ENCODE results near the gene HNRNPUL1.
A peak's percentile ranks its signal among the peaks of the same experiment; 100 is the strongest.

HNRNPUL1 gene

DNA sequence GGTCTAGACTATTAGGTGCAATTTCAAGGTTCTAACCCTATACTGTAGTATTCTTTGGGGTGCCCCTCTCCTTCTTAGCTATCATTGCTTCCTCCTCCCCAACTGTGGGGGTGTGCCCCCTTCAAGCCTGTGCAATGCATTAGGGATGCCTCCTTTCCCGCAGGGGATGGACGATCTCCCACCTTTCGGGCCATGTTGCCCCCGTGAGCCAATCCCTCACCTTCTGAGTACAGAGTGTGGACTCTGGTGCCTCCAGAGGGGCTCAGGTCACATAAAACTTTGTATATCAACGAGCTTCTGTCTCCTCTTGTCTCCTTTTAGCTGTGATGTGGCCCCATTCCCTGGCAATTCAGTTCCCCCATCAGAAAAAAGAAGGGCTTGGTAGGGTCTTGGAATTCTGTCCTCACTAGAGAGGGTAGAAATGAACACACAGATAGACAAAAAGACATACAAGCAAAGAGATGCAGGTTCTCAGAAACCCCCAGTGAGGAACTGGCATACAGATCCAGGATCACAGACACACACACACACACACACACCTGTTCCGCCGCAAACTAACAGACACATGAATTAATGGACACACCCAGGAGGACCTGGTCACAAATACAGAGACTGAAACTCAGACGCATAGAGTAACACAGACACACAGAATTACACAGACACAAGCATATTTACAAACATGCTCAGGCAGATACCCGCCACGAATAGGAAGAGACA lies 2.5 kb upstream of the HNRNPUL1 start:
- Histone ChIP-seq H3K36me3 (ENCODE audit: insufficient read depth, low read length) (peaks cover 41% of the 10 kb centered on the region), H3K9me3 (ENCODE audit: insufficient read depth, low read depth, low read length) (no peaks in the 10 kb centered on the region), H3K9ac (ENCODE audit: low read depth, low read length) (peak overlapping the region; percentile 56; the same call in 1 of the 2 replicates), H3K27me3 (ENCODE audit: insufficient read depth, low read length) (no peaks in the 10 kb centered on the region), H3K4me3 (ENCODE audit: low read length) (peak overlapping the region; percentile 96), H3K27ac (ENCODE audit: low read depth, low read length) (no peak overlapping the region; the same call in 1 of the 2 replicates), H3K4me1 (ENCODE audit: insufficient read depth, low read length) (peaks cover 9% of the 10 kb centered on the region)
- 83% methylated on average over 10 of the region's 10 CpGs for WGBS

DNA sequence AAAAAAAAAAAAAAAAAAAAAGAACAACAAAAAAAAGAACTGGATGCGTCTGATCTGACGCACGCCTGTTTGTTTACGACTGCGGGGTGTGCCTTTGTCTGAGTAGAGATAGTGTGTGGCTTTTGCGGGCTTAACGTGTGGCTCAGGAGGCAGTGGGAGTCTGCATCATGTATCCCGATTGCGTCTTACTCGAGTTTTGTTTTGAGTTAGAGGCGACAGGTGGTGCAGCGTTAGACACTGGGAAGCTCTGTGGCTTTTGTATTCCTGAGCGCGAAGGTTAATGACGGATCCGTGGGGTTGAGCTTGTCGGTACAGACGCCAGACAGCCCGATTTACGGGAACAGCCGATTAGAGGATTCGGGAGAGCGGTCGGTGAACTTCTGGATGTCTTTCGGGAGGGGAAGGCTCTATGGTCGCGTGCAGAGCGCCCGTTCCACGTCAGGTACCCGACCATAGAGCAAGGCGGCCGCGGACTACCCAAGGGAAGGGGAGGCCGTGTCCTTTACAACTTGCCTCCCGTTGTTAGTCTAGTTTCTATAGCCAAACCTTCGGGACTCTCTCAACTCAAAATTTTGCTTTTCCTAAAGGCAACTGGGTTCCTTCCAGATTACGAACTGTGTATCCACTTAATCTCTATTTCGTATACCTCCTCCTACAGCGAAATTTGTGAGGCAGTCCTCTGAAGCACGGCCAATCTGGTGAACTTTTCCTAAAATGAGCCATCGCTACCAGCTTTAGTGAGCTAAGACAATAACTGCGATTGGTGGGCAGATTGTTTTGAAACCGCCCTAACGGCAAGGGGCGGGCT lies 926 bp upstream of the HNRNPUL1 start:
- H3K4me3 ChIP-seq (ENCODE audit: low read length) = peak overlapping the region; percentile 96
- peaks cover 41% of the 10 kb centered on the region for H3K36me3 ChIP-seq (ENCODE audit: insufficient read depth, low read length)
- WGBS = under 1% methylated on average over 46 of the region's 46 CpGs
- H3K27me3 ChIP-seq (ENCODE audit: insufficient read depth, low read length) = no peaks in the 10 kb centered on the region
- peak overlapping the region; percentile 93 for H3K27ac ChIP-seq (ENCODE audit: low read depth, low read length)
- peaks cover 12% of the 10 kb centered on the region for H3K4me1 ChIP-seq (ENCODE audit: insufficient read depth, low read length)
- no peaks in the 10 kb centered on the region for H3K9me3 ChIP-seq (ENCODE audit: insufficient read depth, low read depth, low read length)
- peak overlapping the region; percentile 92 for H3K9ac ChIP-seq (ENCODE audit: low read depth, low read length)

DNA sequence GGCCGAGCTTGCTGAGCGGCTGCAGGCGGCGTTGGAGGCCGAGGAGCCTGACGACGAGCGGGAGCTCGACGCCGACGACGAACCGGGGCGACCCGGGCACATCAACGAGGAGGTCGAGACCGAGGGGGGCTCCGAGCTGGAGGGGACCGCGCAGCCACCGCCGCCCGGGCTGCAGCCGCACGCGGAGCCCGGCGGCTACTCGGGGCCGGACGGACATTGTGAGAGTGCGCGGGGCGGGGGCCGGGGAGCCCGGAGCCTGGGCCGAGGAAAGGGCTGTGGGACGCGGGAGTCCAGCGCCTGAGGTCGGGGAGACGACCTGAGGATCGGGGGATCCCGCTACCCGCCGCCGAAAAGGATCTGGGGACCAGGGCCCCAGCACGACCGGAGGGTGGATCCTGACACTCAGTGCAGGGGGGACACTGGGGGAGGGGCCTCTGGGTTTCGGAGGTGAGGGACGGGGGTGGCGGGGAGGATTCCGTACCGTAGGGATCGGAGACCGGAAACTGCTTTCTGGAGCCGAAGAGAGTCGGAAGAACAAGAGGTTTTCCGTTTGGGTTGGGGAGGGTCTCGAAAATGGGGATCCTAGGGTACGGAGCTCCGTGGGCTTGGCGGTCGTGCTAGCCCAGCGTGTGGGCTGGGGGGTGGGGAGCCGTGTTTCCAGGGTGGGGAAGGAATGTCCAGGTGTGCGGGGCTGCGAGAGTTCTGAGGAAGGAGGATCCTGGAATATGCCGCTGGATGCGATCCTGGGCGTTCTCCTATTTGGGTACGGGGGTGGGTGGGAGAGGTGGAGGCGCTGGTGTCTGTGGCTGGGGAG lies 616 bp downstream of the HNRNPUL1 start:
- Histone ChIP-seq H3K27ac (ENCODE audit: low read depth, low read length) (peak overlapping the region; percentile 100), H3K27me3 (ENCODE audit: insufficient read depth, low read length) (no peaks in the 10 kb centered on the region), H3K36me3 (ENCODE audit: insufficient read depth, low read length) (peaks cover 41% of the 10 kb centered on the region), H3K4me3 (ENCODE audit: low read length) (peak overlapping the region; percentile 96), H3K9ac (ENCODE audit: low read depth, low read length) (peak overlapping the region; percentile 100), H3K9me3 (ENCODE audit: insufficient read depth, low read depth, low read length) (no peaks in the 10 kb centered on the region), H3K4me1 (ENCODE audit: insufficient read depth, low read length) (peaks cover 12% of the 10 kb centered on the region)
- WGBS = under 1% methylated on average over 75 of the region's 75 CpGs

DNA sequence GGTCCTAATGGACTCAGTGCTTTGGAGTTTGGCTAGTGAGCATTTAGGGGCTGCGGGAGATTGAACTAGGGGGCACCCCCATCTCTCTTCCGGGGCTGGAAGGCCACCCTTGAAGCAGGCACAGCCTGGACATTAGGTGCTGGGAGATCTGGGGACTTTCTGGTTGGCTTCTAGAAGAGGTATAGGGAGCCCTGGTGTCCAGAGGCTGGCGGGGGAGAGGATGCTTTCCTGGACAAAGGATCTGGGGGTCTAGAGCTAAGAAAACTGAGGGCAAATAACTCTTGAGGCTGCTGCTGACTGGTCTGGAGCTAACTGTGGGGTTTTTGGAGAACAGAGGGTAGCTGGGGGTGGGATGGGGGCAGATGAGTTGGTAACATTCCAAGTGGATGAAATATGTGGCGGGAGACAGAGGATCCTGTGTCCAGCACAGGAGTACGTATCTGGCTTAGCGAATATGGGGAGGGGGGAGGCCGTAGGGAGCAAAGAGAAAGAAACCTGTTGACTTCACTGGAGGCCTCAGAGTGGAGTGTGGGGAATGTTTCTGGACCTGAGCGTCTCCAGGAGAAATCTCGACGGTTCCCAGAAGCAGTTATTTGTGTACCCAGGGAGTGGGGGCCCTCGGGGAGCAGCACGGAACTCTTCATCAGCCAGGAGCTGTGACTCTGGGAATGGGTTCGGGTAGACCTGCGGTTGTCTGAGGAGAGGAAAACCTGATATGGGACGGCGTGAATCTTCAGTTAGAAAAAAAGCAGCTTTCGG lies 1.4 kb downstream of the HNRNPUL1 start:
- peak overlapping the region; percentile 96 for H3K4me3 ChIP-seq (ENCODE audit: low read length)
- H3K9ac ChIP-seq (ENCODE audit: low read depth, low read length) = peak overlapping the region; percentile 100
- no peaks in the 10 kb centered on the region for H3K9me3 ChIP-seq (ENCODE audit: insufficient read depth, low read depth, low read length)
- peak overlapping the region; percentile 100 for H3K27ac ChIP-seq (ENCODE audit: low read depth, low read length)
- 12% methylated on average over 17 of the region's 17 CpGs for WGBS
- H3K4me1 ChIP-seq (ENCODE audit: insufficient read depth, low read length) = peaks cover 12% of the 10 kb centered on the region
- H3K27me3 ChIP-seq (ENCODE audit: insufficient read depth, low read length) = no peaks in the 10 kb centered on the region
- H3K36me3 ChIP-seq (ENCODE audit: insufficient read depth, low read length) = peaks cover 46% of the 10 kb centered on the region

DNA sequence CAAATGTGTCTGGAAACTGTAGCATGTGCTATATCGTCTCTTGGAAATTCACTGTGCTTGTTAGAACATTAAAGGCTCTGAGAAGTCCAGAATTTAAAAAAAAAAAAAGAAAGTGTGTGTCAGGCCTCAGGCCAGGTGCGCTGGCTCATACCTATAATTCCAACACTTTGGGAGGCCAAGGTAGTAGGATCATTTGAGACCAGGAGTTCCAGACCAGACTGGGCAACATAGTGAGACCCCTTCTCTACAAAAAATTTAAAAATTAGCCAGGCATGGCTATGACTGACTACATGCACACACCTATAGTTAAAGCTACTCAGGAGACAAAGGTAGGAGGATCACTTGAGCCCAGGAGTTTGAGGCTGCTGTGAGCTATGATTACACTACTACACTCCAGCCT lies 4.9 kb downstream of the HNRNPUL1 start:
- H3K27me3 ChIP-seq (ENCODE audit: insufficient read depth, low read length) = no peaks in the 10 kb centered on the region
- H3K4me3 ChIP-seq (ENCODE audit: low read length) = no peak overlapping the region
- H3K36me3 ChIP-seq (ENCODE audit: insufficient read depth, low read length) = peaks cover 71% of the 10 kb centered on the region
- WGBS = 92% methylated on average over 2 of the region's 2 CpGs
- peaks cover 7% of the 10 kb centered on the region; the same call in 1 of the 2 replicates for H3K4me1 ChIP-seq (ENCODE audit: insufficient read depth, low read length)
- H3K27ac ChIP-seq (ENCODE audit: low read depth, low read length) = no peak overlapping the region
- H3K9ac ChIP-seq (ENCODE audit: low read depth, low read length) = no peak overlapping the region
- H3K9me3 ChIP-seq (ENCODE audit: insufficient read depth, low read depth, low read length) = no peaks in the 10 kb centered on the region

DNA sequence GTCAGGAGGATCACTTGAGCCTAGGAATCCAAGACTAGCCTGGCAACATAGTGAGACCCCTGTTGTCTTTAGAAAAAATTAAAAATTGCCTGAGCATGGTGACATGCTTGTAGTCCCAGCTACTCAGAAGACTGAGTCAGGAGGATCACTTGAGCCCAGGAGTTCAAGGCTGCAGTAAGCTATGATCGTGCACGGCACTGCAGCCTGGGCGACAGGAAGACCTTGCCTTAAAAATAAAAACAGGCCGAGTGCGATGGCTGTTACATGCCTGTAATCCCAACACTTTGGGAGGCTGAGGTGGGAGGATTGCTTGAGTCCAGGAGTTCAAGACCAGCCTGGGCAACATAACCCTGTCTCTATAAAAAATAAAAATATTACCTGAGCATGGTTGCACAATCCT lies 5.4 kb downstream of the HNRNPUL1 start:
- no peaks in the 10 kb centered on the region for H3K9me3 ChIP-seq (ENCODE audit: insufficient read depth, low read depth, low read length)
- WGBS = 96% methylated on average over 5 of the region's 5 CpGs
- H3K9ac ChIP-seq (ENCODE audit: low read depth, low read length) = no peak overlapping the region
- H3K4me1 ChIP-seq (ENCODE audit: insufficient read depth, low read length) = peaks cover 7% of the 10 kb centered on the region; the same call in 1 of the 2 replicates
- no peak overlapping the region for H3K4me3 ChIP-seq (ENCODE audit: low read length)
- no peaks in the 10 kb centered on the region for H3K27me3 ChIP-seq (ENCODE audit: insufficient read depth, low read length)
- H3K36me3 ChIP-seq (ENCODE audit: insufficient read depth, low read length) = peaks cover 76% of the 10 kb centered on the region
- H3K27ac ChIP-seq (ENCODE audit: low read depth, low read length) = no peak overlapping the region

DNA sequence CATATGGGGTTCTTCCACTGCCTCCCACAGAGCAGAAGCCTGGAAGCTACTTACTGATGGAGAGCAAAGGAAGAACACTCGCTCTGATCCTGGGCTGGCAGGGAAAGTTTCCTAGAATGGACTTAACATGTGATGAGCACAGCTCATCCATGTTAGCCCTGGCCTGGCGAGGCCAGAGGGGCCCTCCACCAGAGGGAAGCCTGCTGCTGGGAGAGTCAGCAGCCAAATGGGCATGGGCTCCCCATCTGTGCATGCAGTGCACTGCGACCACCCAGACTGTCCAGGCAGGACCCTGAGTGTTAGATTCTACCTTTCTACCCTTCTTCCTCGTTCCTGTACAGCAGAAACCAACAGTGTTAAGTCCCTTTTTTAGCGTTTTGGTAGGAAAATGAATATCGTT lies 8.9 kb downstream of the HNRNPUL1 start:
- 95% methylated on average over 6 of the region's 6 CpGs for WGBS
- no peaks in the 10 kb centered on the region for H3K4me1 ChIP-seq (ENCODE audit: insufficient read depth, low read length)
- H3K27me3 ChIP-seq (ENCODE audit: insufficient read depth, low read length) = no peaks in the 10 kb centered on the region
- no peak overlapping the region for H3K9ac ChIP-seq (ENCODE audit: low read depth, low read length)
- H3K36me3 ChIP-seq (ENCODE audit: insufficient read depth, low read length) = peaks cover 98% of the 10 kb centered on the region
- H3K27ac ChIP-seq (ENCODE audit: low read depth, low read length) = no peak overlapping the region
- H3K4me3 ChIP-seq (ENCODE audit: low read length) = no peak overlapping the region
- no peaks in the 10 kb centered on the region for H3K9me3 ChIP-seq (ENCODE audit: insufficient read depth, low read depth, low read length)

DNA sequence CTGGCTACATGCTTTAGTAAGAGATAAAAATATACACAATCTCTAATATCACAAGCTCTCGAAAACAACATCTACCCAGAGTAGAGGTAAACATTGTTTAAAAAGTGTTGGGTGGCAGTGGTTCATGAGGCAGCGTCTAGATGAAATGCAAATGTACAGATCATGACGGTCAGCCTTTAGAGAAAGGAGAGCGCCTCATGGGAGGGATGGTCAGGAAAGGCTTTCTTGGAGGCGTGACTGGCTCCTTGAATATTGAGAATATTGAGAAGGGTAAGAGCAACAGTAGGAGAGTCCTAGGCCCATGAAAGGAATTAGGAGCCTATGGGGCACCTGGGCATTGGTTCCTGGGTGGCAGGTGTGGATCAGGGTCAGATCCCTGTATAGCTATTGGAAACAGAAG lies 10.6 kb downstream of the HNRNPUL1 start:
- H3K27me3 ChIP-seq (ENCODE audit: insufficient read depth, low read length) = no peaks in the 10 kb centered on the region
- H3K9ac ChIP-seq (ENCODE audit: low read depth, low read length) = no peak overlapping the region
- 96% methylated on average over 5 of the region's 5 CpGs for WGBS
- no peak overlapping the region for H3K4me3 ChIP-seq (ENCODE audit: low read length)
- H3K4me1 ChIP-seq (ENCODE audit: insufficient read depth, low read length) = no peaks in the 10 kb centered on the region
- H3K27ac ChIP-seq (ENCODE audit: low read depth, low read length) = no peak overlapping the region
- no peaks in the 10 kb centered on the region for H3K9me3 ChIP-seq (ENCODE audit: insufficient read depth, low read depth, low read length)
- peaks cover 98% of the 10 kb centered on the region for H3K36me3 ChIP-seq (ENCODE audit: insufficient read depth, low read length)

DNA sequence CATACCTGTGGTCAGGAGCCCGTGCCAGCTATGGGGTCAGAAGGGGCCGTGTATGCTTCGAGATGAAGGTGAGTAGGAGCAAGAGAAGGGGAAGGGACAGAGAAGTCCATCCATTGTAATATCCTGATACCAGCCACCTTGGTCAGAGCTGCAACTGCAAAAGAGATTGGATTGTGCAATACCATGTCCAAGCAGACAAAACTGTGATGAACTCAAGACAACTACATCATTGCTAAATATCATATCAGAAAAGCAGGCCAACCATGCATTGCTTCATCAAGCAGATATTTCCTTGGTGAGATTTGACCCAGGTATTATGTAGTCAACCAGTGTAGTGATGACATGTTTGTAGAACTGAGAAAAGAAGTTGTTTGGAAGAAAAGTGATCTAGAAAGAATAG lies 12.1 kb downstream of the HNRNPUL1 start:
- Histone ChIP-seq H3K27ac (ENCODE audit: low read depth, low read length) (no peak overlapping the region), H3K27me3 (ENCODE audit: insufficient read depth, low read length) (no peaks in the 10 kb centered on the region), H3K9me3 (ENCODE audit: insufficient read depth, low read depth, low read length) (no peaks in the 10 kb centered on the region), H3K9ac (ENCODE audit: low read depth, low read length) (no peak overlapping the region), H3K4me3 (ENCODE audit: low read length) (no peak overlapping the region), H3K4me1 (ENCODE audit: insufficient read depth, low read length) (no peaks in the 10 kb centered on the region), H3K36me3 (ENCODE audit: insufficient read depth, low read length) (peaks cover 98% of the 10 kb centered on the region)
- WGBS = 89% methylated on average over 3 of the region's 3 CpGs

DNA sequence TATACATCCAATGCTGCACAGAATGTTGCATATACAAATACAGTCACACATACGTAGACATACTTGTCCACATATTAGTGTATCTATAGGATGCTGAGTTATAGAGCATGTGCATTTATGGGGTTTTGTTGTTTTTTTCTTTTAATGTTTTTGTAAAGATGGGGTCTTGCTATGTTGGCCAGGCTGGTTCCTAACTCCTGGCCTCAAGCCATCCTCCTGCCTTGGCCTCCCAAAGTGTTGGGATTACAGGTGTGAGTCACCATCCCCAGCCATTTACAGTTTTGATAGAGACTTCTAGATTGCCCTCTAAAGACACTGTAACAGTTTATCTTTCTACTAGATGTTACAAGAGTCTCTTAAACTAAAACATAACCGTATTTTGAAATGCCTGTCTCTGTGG lies 14.3 kb downstream of the HNRNPUL1 start:
- no peaks in the 10 kb centered on the region for H3K27me3 ChIP-seq (ENCODE audit: insufficient read depth, low read length)
- no peak overlapping the region for H3K9ac ChIP-seq (ENCODE audit: low read depth, low read length)
- no peak overlapping the region for H3K4me3 ChIP-seq (ENCODE audit: low read length)
- H3K36me3 ChIP-seq (ENCODE audit: insufficient read depth, low read length) = peaks cover 96% of the 10 kb centered on the region
- WGBS = 98% methylated on average over 1 of the region's 2 CpGs
- H3K27ac ChIP-seq (ENCODE audit: low read depth, low read length) = no peak overlapping the region
- no peaks in the 10 kb centered on the region for H3K4me1 ChIP-seq (ENCODE audit: insufficient read depth, low read length)
- H3K9me3 ChIP-seq (ENCODE audit: insufficient read depth, low read depth, low read length) = no peaks in the 10 kb centered on the region

All from HUES64 (cell line).